IPS-NIHi11 (cell line): Measurements from ENCODE around the gene SMAP2.
"Not testable (repeated sequence)": the region's sequence is repeated elsewhere in the genome, so short reads cannot be mapped to it uniquely, and the experiment has no call there.

ENCODE experiments used
- DNase-seq: peaks from one replicate; pipeline ENCODE4 v3.0.0; 2012; ENCODE audit warnings: mixed read lengths, low spot score

The SMAP2 gene

GRCh38 chr1:40372658-40373322, 737 bp upstream of the SMAP2 start:
- peak; percentile 6 for DNase-seq

DNA sequence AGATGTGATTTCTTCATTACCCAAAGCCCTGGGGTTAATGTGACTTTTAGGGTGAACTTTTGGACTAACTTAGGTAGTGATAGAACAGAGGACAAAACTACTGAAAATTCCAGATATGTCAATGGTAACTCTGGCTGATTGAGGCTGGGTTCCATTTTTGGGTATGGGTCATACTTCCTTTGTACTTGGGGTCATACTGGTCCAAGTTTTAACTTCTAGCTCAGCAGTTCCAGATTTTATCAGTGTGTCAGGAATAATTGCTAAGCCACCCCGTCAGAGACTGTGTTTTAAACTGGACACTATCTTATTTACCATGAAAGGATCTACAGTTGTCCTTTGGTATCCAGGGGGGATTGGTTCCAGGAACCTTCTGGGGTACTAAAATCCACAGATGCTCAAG, 4.0 kb downstream of the SMAP2 start:
- no peak for DNase-seq

- no peak for DNase-seq
Observed at GRCh38 chr1:40379785-40380452, 6.4 kb downstream of the SMAP2 start.

DNA sequence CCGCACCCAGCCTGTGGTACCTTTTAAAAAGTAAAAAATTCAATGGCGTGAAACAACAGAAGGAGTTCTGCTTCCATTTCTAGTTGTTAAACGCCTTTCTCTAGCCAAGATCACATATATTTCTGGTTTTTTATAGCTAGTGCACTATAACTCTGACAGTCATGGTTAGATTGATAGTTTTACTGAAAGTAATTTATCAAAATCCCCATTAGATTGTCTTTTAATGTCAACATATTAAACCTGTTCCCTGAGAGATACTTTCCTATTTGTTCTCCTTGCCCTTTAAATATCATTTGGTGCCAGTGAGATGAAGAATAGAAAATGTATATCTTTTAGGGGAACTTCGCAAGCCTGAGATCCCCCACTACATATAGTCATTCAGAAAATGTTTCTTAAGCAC, 7.3 kb downstream of the SMAP2 start:
- no peak for DNase-seq

- DNase-seq, result no peak
Observed at GRCh38 chr1:40381268-40382107, 8.0 kb downstream of the SMAP2 start.

GRCh38 chr1:40382108-40382460, 8.6 kb downstream of the SMAP2 start:
- DNase-seq, result no peak

DNA sequence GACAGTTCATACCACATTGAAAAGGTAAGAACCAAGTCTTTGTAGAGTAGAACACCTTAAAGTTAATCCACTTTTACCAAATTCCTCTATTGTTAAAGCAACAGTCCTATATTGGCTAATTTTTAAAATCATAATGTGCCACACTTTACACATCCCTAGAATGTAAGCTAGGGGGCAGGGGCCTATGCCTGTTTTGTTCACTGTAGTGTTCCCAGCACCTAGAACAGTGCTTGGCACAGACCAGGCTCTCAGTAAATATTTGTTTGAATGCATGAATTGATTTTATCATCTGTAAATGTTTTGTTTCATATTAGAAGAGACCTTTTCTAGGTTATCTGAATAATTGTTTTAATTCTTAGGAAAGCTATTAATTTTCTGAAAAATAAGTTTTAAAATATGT, 9.1 kb downstream of the SMAP2 start:
- DNase-seq, result no peak

- DNase-seq, result peak; percentile 14
Observed at GRCh38 chr1:40383095-40383487, 9.6 kb downstream of the SMAP2 start.

GRCh38 chr1:40383488-40384412, 10.2 kb downstream of the SMAP2 start:
- no peak for DNase-seq

DNA sequence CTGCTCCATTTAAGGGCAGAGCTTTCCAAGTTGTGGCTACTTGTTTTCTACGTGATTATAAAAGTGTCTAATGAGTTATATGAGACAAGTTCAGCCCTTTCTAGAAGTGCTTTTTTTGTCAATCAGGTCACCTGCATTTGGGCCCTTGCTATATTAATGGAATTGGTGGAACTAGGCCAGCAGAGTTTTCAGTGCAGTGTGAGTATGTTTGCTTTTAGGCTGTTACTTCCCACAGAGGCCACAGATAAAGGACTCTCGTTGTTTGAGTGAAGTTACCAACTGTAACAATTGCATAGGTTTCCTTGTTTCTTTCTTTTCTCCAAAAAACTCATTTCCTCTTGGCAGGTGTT, 10.9 kb downstream of the SMAP2 start:
- no peak for DNase-seq

DNA sequence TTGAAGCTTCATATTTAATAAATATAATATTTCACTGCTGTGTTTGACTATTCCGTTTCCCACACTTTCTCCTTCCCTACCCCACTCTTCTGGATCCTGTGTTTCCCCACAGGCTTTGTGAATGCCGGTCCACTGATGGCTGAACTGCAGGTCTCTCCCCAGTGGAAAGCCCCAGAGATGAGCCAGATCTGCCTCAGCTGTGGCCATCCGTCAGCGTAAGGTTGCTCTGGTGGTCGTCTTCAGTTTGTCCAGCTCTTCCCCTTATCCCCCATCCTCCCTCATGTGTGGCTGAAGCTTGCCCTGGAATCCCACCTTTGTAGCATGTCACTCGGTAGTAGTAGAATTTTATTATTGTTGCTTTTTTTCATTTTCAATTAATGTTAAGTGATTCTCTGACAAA, 11.4 kb downstream of the SMAP2 start:
- no peak for DNase-seq

GRCh38 chr1:40385437-40386358, 12.2 kb downstream of the SMAP2 start:
- DNase-seq, result no peak

GRCh38 chr1:40386359-40386723, 12.8 kb downstream of the SMAP2 start:
- DNase-seq, result no peak

GRCh38 chr1:40386796-40387195, 13.3 kb downstream of the SMAP2 start:
- DNase-seq, result no peak

- DNase-seq, result not testable (repeated sequence)
Observed at GRCh38 chr1:40387381-40388306, 14.1 kb downstream of the SMAP2 start.

DNA sequence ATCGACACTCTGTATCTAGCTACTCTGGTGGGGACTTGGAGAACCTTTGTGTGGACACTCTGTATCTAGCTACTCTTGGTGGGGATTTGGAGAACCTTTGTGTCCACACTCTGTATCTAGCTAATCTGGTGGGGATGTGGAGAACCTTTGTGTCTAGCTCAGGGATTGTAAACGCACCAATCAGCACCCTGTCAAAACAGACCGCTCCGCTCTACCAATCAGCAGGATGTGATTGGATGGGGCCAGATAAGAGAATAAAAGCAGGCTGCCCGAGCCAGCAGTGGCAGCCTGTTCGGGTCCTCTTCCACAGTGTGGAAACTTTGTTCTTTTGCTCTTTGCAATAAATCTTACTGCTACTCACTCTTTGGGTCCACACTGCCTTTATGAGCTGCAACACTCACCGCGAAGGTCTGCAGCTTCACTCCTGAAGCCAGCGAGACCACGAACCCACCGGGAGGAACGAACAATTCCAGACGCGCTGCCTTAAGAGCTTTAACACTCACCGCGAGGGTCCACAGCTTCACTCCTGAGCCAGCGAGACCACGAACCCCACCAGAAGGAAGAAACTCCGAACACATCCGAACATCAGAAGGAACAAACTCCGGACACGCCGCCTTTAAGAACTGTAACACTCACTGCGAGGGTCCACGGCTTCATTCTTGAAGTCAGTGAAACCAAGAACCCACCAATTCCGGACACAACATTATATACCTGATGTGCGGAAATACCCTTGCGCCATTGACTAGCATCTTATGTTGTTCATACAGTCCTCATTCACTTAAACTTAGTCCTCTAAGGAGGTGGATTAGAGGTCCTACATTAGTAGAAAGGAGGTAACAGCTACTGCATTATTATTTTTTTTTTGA, 15.2 kb downstream of the SMAP2 start:
- not testable (repeated sequence) for DNase-seq

- no peak for DNase-seq
Observed at GRCh38 chr1:40389322-40389803, 15.8 kb downstream of the SMAP2 start.

DNA sequence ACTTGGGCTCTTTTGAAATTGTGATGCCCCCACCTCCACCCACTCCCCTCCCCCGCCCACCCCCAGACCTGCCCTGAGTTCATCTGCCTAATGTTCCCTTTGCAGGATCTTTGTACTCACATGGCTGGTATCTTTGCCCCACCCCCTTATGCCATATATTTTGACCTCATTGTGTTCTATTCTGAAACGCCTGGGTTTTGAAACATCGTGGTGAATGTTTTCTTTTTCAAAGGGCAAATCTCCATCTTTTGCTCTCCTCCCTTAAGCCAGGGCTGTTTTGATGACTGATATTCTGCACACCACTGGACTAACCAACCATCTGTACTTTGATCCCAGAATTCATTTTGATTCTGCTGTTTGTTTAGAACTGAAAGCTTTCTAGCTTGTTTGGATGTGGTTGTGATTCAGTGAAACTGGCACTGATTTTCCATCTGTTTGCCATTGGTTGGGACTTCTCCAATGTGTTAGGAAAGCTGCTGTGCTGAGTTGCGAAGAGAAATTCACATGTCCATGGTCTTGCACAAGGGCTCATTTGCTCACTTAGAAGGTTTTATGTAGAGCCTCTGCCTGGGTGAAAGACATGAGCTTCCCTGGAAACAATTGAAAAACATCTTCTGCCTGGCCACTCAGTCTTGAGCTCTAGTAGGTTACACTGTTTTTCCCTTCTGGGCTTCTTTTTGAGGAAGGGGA, 16.5 kb downstream of the SMAP2 start:
- no peak for DNase-seq
